Neural progenitor cell (in vitro differentiated cells): ENCODE data around the gene CRCP. TPM values are rescaled to one million over a fixed set of nuclear protein-coding genes. Genes with fewer than 3 reads are reported as not detected.

Experiments
- DNase-seq: peaks from one replicate; pipeline ENCODE4 v3.0.0-alpha.2; 2016; ENCODE audit warnings: low spot score
- H2AFZ ChIP-seq: fragments of 200-600 bp; sonication (generic); replicated peaks from 2 replicates; pipeline ENCODE4 v1.6.1; 2016; ENCODE audit warnings: antibody characterized with exemption
- H3F3A ChIP-seq: fragments of 200-600 bp; sonication (generic); 2 replicates; pipeline ENCODE4 v1.6.1; 2016; ENCODE audit warnings: antibody characterized with exemption, low read depth
- H3K27ac ChIP-seq: fragments of 200-600 bp; sonication (generic); 2 replicates; pipeline ENCODE4 v1.5.1; 2016; ENCODE audit warnings: mild to moderate bottlenecking
- H3K27me3 ChIP-seq: fragments of 200-600 bp; sonication (generic); 2 replicates; pipeline ENCODE4 v1.6.1; 2016; ENCODE audit warnings: mild to moderate bottlenecking, moderate library complexity
- H3K36me3 ChIP-seq: fragments of 200-600 bp; sonication (generic); 2 replicates; pipeline ENCODE4 v1.5.1; 2016
- H3K4me1 ChIP-seq: fragments of 200-600 bp; sonication (generic); 2 replicates; pipeline ENCODE4 v1.6.1; 2016; ENCODE audit warnings: mixed run types
- H3K4me2 ChIP-seq: fragments of 200-600 bp; sonication (generic); 2 replicates; pipeline ENCODE4 v1.6.1; 2016
- H3K4me3 ChIP-seq: fragments of 200-600 bp; sonication (generic); 2 replicates; pipeline ENCODE4 v1.5.1; 2016
- H3K79me2 ChIP-seq: fragments of 200-600 bp; sonication (generic); 2 replicates; pipeline ENCODE4 v1.6.1; 2016; ENCODE audit warnings: low read depth
- H3K9ac ChIP-seq: fragments of 200-600 bp; sonication (generic); 2 replicates; pipeline ENCODE4 v1.6.1; 2016
- H3K9me3 ChIP-seq: fragments of 200-600 bp; sonication (generic); 2 replicates; pipeline ENCODE4 v1.5.1; 2016; ENCODE audit warnings: low read depth
- H4K20me1 ChIP-seq: fragments of 200-600 bp; sonication (generic); 2 replicates; pipeline ENCODE4 v1.6.1; 2016; ENCODE audit warnings: low read depth
- H3K27ac Mint-ChIP-seq: 3 replicates; pipeline ENCODE4 v1.8.0; 2021; ENCODE audit warnings: mixed read lengths
- H3K27me3 Mint-ChIP-seq: 2 replicates; pipeline ENCODE4 v1.8.0; 2022; ENCODE audit warnings: low read depth, mild to moderate bottlenecking, inconsistent platforms, moderate library complexity, mixed read lengths; ENCODE audit not compliant: insufficient read depth
- H3K36me3 Mint-ChIP-seq: 3 replicates; pipeline ENCODE4 v1.8.0; 2021; ENCODE audit warnings: mixed read lengths
- H3K4me1 Mint-ChIP-seq: 3 replicates; pipeline ENCODE4 v1.8.0; 2021; ENCODE audit warnings: mixed read lengths
- H3K4me3 Mint-ChIP-seq: 3 replicates; pipeline ENCODE4 v1.8.0; 2021; ENCODE audit warnings: mild to moderate bottlenecking, moderate library complexity, mixed read lengths
- H3K9me3 Mint-ChIP-seq: 3 replicates; pipeline ENCODE4 v1.8.0; 2020; ENCODE audit warnings: mixed read lengths
- EZH2 ChIP-seq: fragments of 200-600 bp; sonication (generic); IDR thresholded peaks from 2 replicates; pipeline ENCODE4 v1.6.1; 2017; ENCODE audit warnings: antibody characterized with exemption, mild to moderate bottlenecking, moderate library complexity
- EZH2phosphoT487 ChIP-seq: fragments of 200-600 bp; sonication (generic); IDR thresholded peaks from 2 replicates; pipeline ENCODE4 v1.6.1; 2017; ENCODE audit warnings: antibody characterized with exemption
- total RNA-seq: library from RNA; depleted of rRNA; stranded (reverse); fragments of >200 nt; gene quantifications from 2 replicates; pipeline ENCODE4 v1.2.3, GENCODE V29; 2015; ENCODE audit warnings: low replicate concordance
- TF ChIP-seq, protein P1 (sequence below): fragments of 200-600 bp; sonication (generic); IDR thresholded peaks from 2 replicates; pipeline ENCODE4 v1.5.1; 2017; ENCODE audit warnings: antibody characterized with exemption, mild to moderate bottlenecking

The CRCP gene
- total RNA-seq, 1 donor from 2014 or later = 30.0 TPM

DNA sequence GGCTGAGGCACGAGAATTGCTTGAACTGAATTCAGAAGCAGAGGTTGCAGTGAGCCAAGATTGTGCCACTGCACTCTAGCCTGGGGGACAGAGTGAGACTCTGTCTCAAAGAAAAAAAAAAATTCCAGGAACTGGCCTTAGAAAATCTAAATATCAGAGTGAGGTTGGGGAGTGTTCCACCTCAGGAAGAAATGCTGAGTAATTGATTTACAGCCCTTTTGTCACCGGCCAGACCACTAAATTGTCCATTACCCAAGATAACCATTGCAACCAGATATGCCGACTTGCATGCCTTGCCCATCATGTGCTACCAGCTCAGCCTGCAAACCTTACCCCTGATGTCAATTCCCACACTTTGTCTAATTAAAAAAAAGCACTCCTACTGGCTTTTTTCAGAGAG, 42.4 kb downstream of the CRCP start:
- H3K79me2 ChIP-seq = no peaks in the 10 kb centered on the region
- no peak overlapping the region for H3K4me3 ChIP-seq
- DNase-seq = no peak
- no peaks in the 10 kb centered on the region for H3K4me1 Mint-ChIP-seq
- no peaks in the 10 kb centered on the region for H4K20me1 ChIP-seq
- no peak overlapping the region for H2AFZ ChIP-seq
- H3K27ac ChIP-seq = no peak overlapping the region
- no peaks in the 10 kb centered on the region for H3K27me3 ChIP-seq
- TF ChIP-seq EZH2phosphoT487 (no peak), EZH2 (no peak)
- TF ChIP-seq, protein P1, sequence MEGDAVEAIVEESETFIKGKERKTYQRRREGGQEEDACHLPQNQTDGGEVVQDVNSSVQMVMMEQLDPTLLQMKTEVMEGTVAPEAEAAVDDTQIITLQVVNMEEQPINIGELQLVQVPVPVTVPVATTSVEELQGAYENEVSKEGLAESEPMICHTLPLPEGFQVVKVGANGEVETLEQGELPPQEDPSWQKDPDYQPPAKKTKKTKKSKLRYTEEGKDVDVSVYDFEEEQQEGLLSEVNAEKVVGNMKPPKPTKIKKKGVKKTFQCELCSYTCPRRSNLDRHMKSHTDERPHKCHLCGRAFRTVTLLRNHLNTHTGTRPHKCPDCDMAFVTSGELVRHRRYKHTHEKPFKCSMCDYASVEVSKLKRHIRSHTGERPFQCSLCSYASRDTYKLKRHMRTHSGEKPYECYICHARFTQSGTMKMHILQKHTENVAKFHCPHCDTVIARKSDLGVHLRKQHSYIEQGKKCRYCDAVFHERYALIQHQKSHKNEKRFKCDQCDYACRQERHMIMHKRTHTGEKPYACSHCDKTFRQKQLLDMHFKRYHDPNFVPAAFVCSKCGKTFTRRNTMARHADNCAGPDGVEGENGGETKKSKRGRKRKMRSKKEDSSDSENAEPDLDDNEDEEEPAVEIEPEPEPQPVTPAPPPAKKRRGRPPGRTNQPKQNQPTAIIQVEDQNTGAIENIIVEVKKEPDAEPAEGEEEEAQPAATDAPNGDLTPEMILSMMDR = no peak
- peaks cover 22% of the 10 kb centered on the region for H3K36me3 Mint-ChIP-seq
- peaks cover 3% of the 10 kb centered on the region for H3K36me3 ChIP-seq
- H3K9me3 ChIP-seq = no peaks in the 10 kb centered on the region
- no peak overlapping the region for H3K9ac ChIP-seq
- peaks cover 9% of the 10 kb centered on the region for H3F3A ChIP-seq
- H3K27ac Mint-ChIP-seq = no peak overlapping the region
- no peaks in the 10 kb centered on the region for H3K27me3 Mint-ChIP-seq
- H3K4me3 Mint-ChIP-seq = no peak overlapping the region
- peaks cover 3% of the 10 kb centered on the region for H3K9me3 Mint-ChIP-seq
- no peak overlapping the region for H3K4me2 ChIP-seq
- no peaks in the 10 kb centered on the region for H3K4me1 ChIP-seq

DNA sequence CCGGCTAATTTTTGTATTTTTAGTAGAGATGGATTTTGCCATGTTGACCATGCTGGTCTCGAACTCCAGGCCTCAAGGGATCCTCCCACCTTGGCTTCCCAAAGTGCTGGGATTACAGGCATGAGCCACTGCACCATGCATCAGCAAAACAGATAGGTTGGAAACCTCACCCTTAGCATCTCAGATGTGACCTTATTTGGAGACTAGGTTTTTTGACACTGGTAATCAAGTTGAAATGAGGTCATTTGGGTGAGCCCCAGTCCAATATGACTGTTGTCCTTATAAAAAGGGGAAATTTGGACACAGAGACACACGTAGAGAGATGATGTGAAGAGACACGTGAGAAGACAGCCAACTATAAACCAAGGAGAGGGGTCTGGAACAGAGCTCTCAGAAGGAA, 48.0 kb downstream of the CRCP start:
- H3K36me3 Mint-ChIP-seq = peaks cover 10% of the 10 kb centered on the region

DNA sequence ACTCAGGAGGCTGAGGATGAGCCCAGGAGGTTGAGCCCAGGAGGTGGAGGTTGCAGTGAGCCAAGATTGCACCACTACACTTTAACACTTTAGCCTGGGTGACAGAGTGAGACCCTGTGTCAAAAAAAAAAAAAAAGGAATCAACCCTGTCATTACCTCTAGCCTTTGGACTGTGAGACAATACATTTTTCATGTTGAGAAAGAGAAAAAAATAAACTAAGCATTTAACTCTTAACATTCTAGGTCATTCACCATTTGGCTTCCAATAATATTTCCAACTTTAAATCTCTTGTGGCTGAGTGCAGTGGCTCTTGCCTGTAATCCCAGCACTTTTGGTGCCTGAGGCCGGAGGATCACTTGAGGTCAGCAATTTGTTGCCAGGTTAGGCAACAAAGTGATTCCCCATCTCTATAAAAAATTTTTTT, 48.6 kb downstream of the CRCP start:
- Histone ChIP-seq H3K36me3 (no peaks in the 10 kb centered on the region), H2AFZ (no peak overlapping the region), H4K20me1 (no peaks in the 10 kb centered on the region), H3K4me2 (no peak overlapping the region), H3K27me3 (no peaks in the 10 kb centered on the region), H3K79me2 (no peaks in the 10 kb centered on the region), H3K9ac (no peak overlapping the region), H3K4me1 (no peaks in the 10 kb centered on the region), H3K4me3 (no peak overlapping the region), H3F3A (no peaks in the 10 kb centered on the region), H3K27ac (no peak overlapping the region), H3K9me3 (no peaks in the 10 kb centered on the region)
- Mint-ChIP-seq H3K4me3 (no peak overlapping the region), H3K27me3 (no peaks in the 10 kb centered on the region), H3K27ac (no peak overlapping the region), H3K36me3 (peaks cover 7% of the 10 kb centered on the region), H3K4me1 (no peaks in the 10 kb centered on the region), H3K9me3 (peaks cover 3% of the 10 kb centered on the region)
- TF ChIP-seq EZH2 = no peak
- TF ChIP-seq EZH2phosphoT487 = no peak
- TF ChIP-seq, protein P1 = no peak
- DNase-seq = no peak

More for the DNA sequence above, 48.0 kb downstream of the CRCP start:
- no peak overlapping the region for H3K9ac ChIP-seq
- no peaks in the 10 kb centered on the region for H3K27me3 ChIP-seq
- Mint-ChIP-seq H3K9me3 (peaks cover 3% of the 10 kb centered on the region), H3K27me3 (no peaks in the 10 kb centered on the region), H3K27ac (no peak overlapping the region), H3K4me1 (no peaks in the 10 kb centered on the region), H3K4me3 (no peak overlapping the region)
- H3K9me3 ChIP-seq = no peaks in the 10 kb centered on the region
- no peaks in the 10 kb centered on the region for H3K36me3 ChIP-seq
- H3F3A ChIP-seq = no peaks in the 10 kb centered on the region
- no peak overlapping the region for H3K4me3 ChIP-seq
- H4K20me1 ChIP-seq = no peaks in the 10 kb centered on the region
- no peak overlapping the region for H3K27ac ChIP-seq
- TF ChIP-seq, protein P1 = no peak
- no peak for TF ChIP-seq EZH2
- no peak for TF ChIP-seq EZH2phosphoT487
- no peak for DNase-seq
- no peak overlapping the region for H3K4me2 ChIP-seq
- no peaks in the 10 kb centered on the region for H3K4me1 ChIP-seq
- no peak overlapping the region for H2AFZ ChIP-seq
- no peaks in the 10 kb centered on the region for H3K79me2 ChIP-seq
